GM18502 (cell line): ENCODE data around the gene SIGLEC15.
"Not testable (repeated sequence)": the region's sequence is repeated elsewhere in the genome, so short reads cannot be mapped to it uniquely, and the experiment has no call there.

Experiments used
- ATAC-seq: cut with Tn5 transposase; IDR thresholded peaks from one replicate; pipeline ENCODE4 v1.9.1; 2021; ENCODE audit warnings: mild to moderate bottlenecking; ENCODE audit not compliant: unreplicated experiment, poor library complexity

SIGLEC15 gene, protein sequence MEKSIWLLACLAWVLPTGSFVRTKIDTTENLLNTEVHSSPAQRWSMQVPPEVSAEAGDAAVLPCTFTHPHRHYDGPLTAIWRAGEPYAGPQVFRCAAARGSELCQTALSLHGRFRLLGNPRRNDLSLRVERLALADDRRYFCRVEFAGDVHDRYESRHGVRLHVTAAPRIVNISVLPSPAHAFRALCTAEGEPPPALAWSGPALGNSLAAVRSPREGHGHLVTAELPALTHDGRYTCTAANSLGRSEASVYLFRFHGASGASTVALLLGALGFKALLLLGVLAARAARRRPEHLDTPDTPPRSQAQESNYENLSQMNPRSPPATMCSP

DNA sequence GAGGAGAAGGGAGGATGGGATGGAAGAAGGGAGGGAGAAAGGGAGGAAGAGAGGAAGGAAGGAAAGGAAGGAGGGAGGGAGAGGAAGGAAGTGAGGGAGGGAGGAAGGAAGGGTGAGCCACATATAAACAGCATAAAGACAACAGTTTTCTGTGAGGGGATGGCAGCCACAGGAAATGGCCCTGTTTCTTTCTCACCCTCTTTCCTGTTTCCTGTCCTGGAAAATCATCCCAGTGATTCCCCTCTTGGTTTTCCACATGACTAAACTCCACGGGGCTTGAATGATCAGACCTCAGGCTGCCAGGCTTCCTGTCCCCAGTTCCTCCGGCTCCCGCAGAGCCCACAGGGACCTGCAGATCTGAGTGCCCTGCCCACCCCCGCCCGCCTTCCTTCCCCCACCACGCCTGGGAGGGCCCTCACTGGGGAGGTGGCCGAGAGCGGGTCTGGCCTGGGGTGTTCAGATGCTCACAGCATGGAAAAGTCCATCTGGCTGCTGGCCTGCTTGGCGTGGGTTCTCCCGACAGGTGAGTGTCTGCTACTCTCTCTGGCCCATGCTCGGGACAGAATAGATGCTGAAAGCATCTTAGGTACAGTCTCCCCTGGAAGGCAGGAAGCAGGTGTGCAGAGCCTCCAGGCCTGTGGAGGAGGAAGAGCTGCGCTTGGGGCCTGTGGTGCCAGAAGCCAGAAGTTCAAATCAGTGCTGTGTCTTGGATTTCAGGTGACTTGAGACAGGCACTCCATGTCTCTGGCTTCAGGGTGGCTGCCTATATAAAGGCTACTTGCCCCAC is at the start of gene SIGLEC15:
Gene SIGLEC15 (plus strand): TSS at position 418 of the 787 bp plus-strand sequence. CDS start 54 bp downstream, at position 472.
- ATAC-seq: no peak

DNA sequence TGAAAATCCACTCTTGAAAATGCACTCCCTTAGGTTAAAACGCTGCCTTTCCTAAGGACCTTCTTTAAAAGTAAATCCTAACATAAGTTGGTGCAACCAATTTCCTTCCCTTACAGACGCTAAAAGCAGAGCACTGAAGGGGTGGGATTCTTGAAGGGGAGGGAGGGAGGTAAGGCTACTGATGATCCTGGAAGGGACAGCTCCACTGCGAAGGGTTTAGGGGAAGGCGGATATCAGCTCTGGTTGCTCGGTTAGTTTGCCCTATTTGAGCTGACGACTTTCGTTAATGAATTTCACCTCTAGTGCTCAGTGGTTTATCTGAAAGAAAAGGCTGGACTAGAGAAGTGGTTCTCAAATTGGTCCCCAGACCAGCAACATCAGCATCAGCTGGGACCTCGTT is 49.7 kb upstream of the SIGLEC15 start:
- ATAC-seq: no peak

DNA sequence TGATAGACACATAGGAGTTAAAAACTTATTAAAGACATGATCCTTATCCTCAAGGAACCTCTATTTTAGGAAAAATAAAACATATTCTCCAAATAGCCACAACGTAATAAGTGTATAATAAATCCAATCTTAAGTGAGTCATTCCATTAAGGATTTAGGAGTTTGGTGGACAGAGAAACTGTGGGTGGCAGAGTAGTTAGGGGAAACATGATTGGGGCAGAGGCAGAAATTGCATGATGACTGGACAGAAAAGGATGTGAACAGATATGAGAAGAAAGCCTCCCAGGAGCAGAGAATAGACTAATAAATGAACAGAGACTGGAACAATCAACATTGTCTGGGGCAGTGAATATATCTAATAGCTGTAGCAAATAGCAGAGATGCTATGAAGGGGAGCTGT is 48.1 kb upstream of the SIGLEC15 start:
- ATAC-seq: no peak

DNA sequence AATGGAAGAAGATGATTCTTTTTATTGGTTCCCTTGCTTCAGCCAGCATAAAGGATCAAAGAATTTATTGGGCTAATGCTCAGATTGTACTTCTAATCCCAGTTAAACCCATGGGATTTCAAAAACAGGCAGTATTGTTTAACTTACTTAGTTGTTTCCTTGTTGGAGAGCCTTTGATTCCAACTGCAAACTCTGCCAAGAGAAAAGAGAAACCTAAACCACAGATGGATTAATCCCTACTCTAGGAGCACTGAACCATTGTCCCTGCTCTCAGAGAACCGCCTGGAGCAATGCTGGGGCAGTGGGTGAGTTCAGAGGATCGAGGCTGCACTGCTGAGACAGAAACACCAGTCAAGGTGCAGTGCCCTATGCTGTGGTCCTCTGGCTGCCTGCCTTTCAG is 44.9 kb upstream of the SIGLEC15 start:
- ATAC-seq: no peak

DNA sequence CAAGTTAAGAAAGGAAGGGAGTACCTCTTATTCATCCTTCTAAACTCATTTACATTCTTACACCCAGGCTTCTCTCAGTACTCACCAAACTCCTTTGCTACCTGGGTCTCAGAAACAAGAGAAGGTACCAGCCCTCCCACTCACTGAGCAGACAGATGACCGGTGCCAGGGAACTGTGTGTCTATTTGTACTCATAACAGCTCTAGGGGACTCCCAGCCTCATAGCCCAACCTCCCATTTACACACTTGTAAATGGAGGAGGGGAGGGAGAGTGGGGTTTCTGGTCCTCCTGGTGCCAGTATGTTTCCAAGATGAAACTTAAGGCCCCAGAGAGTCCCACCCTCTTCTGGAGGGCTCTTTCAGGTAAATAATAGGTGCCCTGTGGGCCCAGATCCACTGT is 42.8 kb upstream of the SIGLEC15 start:
- ATAC-seq: peak; percentile 54

DNA sequence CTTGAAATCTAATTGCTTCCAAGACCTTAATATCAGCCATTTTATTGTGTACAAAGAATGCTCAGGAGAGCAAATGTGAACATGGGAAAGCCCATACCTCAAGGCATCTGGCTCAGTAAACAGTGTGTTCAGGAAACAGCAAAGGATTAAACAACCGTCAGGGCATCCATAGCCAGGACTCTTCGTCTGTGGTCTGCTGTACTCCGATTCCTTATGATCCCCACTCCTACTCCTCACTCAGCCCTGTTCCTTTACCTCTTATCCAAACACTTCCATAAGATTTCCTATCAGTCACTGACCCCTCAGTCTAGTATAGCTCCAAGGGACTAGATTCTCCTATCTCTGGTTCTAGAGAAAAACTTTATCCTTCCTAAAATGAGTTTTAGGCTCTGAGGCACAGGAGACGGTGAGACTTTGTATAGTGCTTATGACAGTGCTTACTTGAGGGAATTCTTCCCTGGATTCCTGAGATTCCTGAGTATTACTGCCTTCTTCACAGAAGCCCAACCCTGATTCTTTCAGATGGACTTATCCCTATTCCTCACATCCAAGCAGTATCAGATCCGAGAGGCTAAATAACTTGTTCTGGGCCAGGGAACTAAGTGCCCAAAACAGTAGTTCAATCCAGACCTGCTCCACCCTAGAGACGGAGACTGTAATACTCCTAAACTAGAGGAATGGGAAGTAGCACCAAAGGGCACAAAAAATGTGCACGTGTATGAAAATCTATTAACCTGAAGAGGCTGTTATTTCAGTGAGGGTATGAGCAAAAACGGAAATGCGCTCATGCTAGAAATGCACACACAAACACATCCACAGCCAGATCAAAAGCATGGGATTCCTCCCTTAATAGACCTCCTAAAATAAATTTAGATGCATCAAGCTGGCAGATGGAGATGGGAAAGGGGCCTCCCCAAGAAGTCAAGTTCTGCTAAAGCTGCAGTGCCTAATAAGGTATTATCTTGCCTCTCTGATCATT is 42.1 kb upstream of the SIGLEC15 start:
- no peak for ATAC-seq

DNA sequence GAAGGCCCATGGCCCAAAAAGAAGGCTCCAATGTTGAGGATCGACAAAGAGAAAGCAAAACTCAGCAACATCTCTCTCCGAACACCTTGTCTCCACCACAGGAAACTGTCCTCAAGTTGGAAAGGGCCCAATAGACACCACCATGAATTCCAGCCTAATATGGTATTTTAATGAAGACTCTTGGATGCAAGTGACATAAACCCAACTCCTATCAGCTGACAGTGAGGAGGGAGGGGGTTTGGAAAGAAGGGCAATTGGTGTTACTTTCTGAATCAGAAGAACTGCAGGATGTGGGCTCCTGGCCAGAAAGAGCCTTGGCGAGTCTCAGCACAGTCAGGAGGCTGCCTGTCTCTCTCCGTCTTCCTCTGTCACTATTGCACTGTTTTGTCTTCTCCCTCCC is 40.3 kb upstream of the SIGLEC15 start:
- ATAC-seq: peak; percentile 56

DNA sequence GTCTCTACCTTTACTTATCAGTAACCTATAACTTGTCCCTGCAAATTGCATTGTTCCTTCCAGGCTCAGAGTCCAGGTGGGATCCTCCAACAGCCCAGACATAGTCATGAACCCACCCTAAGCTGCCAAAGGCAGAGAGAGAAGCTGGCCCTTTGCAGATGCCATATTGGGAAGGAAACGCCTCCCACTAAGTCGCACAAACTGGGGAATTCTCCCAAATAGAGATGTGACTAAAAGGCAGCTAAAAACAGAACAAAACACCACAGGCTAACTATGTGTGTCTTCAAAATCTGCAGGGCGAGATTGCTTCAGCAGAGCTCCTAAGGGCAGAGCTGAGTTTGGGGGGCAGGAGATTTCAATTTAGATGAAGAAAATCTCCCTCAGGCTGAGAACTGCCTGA is 38.5 kb upstream of the SIGLEC15 start:
- ATAC-seq: no peak

DNA sequence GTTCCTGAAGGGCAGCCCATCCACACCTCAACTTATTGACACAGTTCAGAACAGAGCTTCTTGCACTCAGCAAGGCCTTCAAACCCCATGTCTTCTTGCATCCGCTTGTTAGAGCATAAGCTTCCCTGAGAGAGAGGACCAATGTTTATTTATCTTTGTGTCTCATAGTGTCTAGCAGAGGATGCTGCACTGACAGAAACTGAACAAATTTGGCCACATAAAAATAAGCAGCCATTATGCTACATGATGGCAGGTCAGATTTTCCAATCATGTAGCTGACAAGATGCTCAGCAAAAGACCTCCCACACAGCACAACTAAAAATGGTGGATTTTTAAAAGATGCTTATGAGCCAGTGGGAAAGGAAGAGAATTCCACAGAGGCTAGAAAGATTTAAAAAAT is 38.1 kb upstream of the SIGLEC15 start:
- ATAC-seq: no peak

DNA sequence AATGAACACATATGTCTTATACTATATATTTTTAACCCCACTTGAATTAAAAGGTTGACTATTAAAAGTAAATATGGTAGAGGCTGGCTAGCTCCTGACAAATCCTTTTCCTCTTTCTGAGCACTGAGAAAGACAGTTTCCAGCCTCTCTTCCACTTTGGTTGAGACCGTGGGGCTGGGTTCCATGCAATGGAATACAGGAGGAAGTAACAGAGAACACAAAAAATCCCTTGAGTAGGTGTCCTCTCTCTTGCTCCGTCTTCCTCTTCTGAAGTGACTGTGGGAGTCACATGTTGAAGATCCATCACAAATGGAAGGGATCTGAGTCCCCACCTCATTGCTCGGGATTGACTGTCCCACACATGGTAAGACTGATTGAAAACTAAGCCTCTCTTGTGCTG is 36.6 kb upstream of the SIGLEC15 start:
- ATAC-seq: no peak

DNA sequence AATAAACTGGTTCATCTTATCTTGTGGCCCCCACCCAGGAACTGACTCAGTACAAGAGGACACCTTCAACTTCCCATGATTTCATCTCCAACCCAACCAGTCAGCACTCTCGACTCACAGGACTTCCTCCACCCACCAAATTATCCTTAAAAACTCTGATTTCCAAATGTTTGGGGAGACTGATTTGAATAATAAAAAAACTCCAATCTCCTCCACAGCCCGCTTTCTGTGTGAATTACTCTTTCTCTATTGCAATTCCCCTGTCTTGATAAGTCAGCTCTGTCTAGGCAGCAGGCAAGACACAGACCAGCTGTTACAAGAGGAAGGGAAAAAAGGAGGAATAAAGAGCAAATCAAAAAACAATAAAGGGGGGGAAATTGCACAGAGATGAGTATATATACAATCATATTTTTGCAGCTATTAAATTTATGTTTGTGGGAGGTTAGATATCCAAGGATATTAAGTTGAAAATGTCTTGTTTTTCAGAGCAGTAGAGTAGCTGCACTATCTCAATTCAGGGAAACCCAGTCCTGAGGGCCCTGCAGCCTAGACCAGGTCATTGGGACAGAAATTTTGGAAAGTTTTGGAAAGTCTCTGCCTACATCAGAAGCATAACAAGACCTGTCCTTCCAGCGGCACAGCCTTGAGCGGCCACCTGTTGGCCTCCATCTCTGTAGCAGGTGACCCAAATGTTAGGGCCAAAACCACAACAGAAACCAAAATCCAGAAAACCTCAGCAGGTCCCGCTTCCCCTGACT is 32.8 kb upstream of the SIGLEC15 start:
- ATAC-seq: no peak

DNA sequence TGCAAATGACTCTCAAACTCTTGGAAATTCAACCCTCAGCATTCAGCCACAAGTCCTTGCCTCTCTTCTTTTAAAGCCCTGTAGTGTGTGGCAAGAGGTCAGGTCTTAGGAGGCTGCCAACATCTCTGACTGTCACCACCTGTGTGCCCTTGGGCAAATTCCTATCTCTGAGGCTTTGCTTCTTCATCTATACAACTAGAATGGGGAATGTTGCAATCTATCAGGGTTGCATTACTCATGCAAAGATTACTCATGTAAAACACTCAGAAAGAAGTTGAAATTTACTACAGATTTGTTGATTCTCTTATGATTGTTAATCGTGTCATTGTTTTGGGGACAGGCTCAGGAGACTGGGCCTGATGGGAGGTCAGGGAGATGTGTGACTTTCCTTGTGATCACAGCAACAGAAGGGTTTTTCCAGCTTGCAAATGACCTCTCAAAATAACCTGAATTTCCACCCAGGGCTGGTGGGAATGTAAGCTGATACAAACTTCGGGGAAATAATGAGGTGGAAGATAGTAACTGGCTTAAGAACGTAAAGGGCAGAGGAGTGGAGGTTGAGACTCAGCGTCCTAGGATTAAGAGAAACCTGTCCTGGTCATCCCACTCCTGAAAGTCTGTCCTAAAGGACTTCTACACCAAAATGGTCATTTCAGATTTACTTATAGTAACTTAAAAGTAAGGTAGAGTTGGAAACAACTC is 32.1 kb upstream of the SIGLEC15 start:
- ATAC-seq: no peak

DNA sequence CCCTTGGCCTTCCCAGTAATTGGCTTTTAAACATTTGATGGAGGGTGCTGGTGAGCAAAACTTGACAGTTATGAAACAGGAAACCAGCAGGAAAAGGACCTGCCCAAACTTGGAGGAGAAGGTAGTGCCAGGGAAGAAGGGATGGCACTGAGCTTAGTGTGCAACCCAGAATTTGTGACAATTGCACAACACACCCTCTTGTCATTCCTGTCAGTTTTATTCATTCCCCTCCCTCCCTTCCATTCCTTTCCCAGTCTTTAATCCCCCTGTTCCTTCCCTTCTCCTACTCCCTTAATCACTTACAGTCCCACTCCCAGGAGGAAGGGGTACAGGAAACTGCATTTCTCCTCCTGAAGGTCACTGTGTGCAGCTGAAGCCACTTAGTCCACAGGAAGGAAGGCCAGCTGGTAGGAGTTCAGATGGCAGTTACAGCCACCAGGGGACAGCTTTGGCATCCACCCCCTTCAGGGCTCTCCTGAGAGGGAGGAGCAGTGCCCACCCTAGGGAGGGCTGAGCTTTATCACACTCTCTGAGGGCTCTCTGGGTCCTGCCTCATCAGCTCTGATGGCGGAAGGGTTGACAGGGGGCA is 24.0 kb upstream of the SIGLEC15 start:
- ATAC-seq: no peak

DNA sequence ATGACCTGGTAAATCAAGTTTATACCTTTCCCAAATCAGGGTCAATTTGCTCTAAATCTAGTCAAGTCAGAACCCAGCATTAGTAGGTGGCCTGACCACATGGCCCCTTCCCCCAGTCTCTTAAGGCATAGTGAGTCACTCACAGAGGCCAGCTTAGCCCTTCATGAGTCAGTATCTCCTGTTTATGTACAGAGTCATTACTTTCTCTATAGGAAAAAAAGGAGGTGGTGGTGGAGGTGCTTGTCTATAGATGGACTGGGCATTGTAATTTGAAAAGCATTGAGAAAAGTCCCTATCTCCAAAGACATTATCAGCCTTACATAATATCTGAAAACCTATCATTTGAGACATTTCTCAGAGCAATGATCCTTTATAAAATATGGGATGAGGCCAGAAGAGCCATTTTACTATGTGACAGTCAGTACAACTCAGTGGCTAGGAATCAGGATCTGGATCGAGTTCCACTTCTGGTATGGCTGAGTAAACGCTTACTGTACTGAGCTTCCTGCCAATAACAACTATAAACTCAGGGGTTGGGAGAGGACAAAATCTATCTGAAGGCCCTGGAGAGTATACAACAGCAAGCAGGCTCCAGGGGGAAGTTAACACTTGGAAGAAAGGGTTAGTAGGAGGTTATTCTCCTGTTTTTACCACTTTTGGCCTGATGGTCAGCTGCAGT is 22.5 kb upstream of the SIGLEC15 start:
- no peak for ATAC-seq

DNA sequence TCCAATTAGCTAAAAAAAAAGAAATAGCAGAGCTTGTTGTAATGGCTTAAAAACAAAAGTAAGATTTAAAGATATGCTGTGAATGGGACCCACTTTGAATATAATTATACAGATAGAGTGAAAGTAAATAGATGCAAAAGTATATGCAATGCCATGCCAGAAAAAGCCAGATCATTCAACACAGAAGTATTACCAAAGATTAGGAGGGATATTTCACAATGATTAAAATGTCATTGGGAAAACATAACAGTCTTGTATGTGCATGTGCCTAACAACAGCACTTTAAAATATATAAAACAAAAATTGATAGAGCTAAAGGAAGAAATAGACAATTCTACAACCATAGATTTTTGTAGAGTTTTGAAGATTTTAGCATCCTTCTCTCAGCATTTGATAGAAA is 19.9 kb upstream of the SIGLEC15 start:
- ATAC-seq: no peak

DNA sequence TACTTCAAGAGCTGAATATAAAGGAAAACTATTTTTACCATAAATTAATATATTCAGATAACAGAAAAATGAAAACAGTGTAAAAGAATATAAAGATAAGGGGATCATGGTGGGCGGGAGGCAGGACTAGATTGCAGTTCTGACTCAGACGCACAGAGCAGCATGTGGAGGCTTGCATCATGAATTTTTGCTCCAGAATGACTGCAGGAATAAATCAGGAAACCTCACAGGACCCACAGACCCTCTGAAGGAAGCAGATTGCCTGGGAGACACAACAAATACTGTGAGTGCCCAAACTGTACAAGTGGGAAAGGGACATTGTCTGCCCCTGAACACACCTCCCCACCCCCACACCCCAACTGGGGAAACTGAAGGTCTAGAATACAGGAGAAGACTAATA is 19.2 kb upstream of the SIGLEC15 start:
- no peak for ATAC-seq

DNA sequence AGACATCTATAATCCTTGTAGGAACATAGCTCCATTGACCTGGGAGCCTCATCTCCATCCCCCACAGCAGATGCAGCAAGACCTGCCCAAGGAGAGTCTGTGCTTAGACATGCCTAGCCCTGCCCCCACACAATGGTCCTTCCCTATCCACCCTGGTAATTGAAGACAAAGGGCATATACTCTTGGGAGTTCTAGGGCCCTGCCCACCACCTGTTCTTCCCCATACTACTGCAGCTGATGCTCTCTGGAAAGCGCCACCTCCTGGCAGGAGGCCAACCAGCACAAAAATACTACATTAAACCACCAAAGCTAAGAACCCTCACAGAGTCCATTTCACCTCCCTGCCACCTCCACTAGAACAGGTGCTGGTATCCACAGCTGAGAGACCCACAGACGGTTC is 18.3 kb upstream of the SIGLEC15 start:
- not testable (repeated sequence) for ATAC-seq

DNA sequence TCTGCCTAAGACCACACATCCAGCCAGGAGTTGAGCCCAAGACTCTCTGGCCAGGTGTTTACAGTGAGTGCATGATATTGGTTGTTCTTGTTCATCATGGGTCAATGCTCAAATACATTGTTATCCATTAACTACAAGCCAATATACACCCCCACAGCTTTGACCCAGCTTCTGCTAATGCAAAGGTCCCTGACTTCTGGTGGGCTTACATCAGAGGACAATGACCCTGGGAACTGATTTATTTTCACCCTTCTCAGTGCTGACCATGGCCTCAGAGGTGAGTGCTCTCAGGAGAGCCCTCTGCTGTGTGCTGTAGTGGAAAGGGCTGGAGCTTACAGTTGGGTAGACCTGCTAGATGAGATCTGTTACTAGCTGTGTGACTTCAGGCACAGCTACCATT is 10.7 kb upstream of the SIGLEC15 start:
- ATAC-seq: not testable (repeated sequence)
